ENCODE data around the gene CHCHD6.

- TF ChIP-seq REST (IDR thresholded peaks at IDR 0.05; ENCODE audit: insufficient read depth in 1 of 2, low read depth in 2 of 2, low read length in 2 of 2) (no peak), POLR2AphosphoS5 (IDR thresholded peaks at IDR 0.05; ENCODE audit: low read depth, low read length) (no peak), SIN3A (IDR thresholded peaks at IDR 0.05; ENCODE audit: borderline replicate concordance, insufficient read depth, low read length) (no peak), TAF1 (IDR thresholded peaks at IDR 0.05; ENCODE audit: borderline replicate concordance, insufficient read depth, low read length) (no peak), FOXP2 (optimal IDR thresholded peaks at IDR 0.05; ENCODE audit: borderline replicate concordance, extremely low read depth, extremely low read length, insufficient read depth) (no peak)
Measured at GRCh38 chr3:127000761-127001160, 296.7 kb downstream of the CHCHD6 start.
